Measurements from ENCODE around the gene ARL8B.
"Not testable (repeated sequence)": the region's sequence is repeated elsewhere in the genome, so short reads cannot be mapped to it uniquely, and the experiment has no call there.

ARL8B gene

DNA sequence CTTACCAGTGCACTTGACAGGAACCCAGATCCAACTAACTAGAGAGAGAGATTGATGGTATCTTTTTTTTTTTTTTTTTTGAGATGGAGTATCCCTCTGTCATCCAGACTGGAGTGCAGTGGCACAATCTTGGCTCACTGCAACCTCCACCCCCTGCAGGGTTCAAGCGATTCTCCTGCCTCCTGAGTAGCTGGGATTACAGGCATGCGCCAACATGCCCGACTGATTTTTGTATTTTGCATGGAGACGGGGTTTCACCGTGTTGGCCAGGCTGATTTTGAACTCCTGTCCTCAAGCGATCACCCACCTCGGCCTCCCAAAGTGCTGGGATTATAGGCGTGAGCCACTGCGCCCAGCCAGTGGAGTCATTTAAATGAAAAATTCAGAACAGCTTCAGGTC lies 15.7 kb upstream of the ARL8B start:
- H3K4me3 ChIP-seq (ENCODE audit: low read depth, low read length); DNase-seq (ENCODE audit: low read depth): not testable (repeated sequence)

DNA sequence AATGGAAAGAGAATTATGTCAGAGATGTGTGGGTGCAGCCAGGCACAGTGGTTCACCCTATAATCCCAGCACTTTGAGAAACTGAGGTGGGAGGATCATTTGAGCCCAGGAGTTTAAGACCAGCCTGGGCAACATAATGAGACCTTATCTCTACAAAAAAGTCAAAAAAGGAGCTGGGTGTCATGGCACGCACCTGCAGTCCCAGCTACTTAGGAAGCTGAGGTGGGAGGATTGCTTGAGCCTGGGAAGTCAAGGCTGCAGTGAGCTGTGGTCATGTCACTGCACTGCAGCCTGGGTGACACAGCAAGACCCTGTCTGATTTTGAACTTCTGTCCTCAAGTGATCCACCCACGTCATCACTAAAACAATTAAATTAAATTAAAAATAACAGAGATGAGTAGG lies 15.2 kb upstream of the ARL8B start:
- H3K4me3 ChIP-seq (ENCODE audit: low read depth, low read length); DNase-seq (ENCODE audit: low read depth): not testable (repeated sequence)

DNA sequence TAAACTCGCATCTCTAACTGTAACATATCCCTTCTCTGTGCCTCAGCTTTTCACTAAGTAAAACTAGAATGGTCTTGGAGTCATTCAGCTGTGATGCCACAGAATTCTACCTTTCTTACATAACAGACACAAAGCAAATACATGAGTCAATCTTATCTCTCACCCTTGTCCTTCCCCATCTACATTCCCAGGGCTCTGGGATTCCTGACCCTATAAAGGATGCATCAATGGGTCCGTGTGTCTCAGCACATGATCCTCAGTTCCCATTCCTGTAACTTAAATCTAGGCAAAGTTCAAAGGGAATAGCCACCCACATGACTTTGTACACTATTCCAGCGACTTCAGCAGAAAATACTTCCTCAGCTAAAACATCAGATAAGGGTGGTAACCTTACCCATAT lies 11.8 kb upstream of the ARL8B start:
- no peak for DNase-seq (ENCODE audit: low read depth)
- H3K4me3 ChIP-seq (ENCODE audit: low read depth, low read length) = no peak overlapping the region

DNA sequence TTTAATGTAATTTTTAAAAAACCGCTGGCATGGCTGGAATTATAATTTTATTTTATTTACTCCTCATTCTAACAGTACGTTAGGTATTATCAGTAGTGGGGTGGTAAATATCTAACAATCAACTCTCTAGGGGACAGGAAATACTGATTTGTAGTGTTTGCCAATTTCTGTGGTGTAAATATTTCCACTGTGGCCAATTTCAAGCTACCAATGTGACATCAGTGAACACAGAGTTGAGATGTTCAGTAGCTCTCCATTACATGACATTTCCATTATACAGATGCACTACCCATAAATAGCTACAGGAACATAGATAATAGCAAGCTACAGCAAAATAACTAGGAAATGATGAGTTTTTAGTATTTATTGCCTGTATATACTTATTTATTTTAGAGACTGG lies 10.0 kb upstream of the ARL8B start:
- DNase-seq (ENCODE audit: low read depth) = no peak
- H3K4me3 ChIP-seq (ENCODE audit: low read depth, low read length) = no peak overlapping the region

DNA sequence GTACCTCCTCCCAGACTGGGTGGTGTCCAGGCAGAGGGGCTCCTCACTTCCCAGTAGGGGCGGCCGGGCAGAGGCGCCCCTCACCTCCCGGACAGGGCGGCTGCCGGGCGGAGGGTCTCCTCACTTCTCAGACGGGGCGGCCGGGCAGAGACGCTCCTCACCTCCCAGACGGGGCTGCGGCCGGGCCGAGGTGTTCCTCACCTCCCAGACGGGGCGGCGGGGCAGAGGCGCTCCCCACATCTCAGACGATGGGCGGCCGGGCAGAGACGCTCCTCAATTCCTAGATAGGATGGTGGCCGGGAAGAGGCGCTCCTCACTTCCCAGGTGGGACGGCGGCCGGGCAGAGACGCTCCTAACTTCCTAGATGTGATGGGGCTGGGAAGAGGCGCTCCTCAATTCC lies 8.4 kb upstream of the ARL8B start:
- H3K4me3 ChIP-seq (ENCODE audit: low read depth, low read length); DNase-seq (ENCODE audit: low read depth): not testable (repeated sequence)

DNA sequence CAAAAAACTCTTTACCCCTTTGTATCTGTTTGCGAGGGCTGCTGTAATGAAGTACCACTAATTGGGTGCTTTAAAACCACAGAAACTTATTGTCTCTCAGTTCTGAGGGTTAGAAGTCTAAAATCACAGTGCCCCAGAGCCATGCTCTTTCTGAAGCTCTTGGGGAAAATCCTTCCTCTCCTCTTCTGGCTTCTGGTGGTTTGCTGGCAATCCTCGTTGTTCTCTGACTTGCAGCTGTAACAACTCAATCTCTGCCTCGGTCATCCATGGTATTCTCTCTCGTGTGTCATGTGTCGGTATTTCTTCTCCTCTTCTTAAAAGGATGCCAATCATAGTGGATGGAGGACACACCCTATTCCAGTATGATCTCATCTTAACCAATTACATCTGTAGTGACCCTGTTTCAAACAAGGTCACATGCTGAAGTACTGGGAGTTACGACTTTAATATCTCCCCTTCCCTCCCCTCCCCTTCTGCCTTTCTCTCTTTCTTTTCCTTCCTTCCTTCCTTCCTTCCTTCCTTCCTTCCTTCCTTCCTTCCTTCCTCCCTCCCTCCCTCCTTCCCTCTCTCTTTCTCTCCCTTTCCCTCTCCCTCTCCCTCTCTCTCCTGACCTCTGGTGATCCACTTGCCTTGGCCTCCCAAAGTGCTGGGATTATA lies 6.5 kb upstream of the ARL8B start:
- no peak overlapping the region for H3K4me3 ChIP-seq (ENCODE audit: low read depth, low read length)
- DNase-seq (ENCODE audit: low read depth) = no peak

DNA sequence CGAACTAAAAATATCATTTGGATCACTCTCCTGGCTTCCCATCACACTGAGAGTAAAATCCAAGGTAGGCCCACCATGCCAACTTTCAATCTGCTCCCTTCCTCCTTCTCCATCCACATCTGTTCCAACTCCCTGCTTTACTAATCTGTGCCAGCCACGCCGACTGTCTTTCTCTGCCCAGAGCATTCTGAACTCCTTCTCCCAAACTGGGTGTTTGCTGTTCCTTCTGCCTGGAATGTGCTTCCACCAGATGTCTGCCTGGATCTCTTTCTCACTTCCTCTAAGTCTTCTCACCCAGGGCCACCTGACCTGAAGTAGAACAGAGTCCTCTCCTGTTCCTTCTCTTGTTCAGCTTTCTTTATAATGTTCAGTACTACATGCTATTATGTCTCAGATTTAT lies 5.6 kb upstream of the ARL8B start:
- no peak for DNase-seq (ENCODE audit: low read depth)
- H3K4me3 ChIP-seq (ENCODE audit: low read depth, low read length) = no peak overlapping the region

DNA sequence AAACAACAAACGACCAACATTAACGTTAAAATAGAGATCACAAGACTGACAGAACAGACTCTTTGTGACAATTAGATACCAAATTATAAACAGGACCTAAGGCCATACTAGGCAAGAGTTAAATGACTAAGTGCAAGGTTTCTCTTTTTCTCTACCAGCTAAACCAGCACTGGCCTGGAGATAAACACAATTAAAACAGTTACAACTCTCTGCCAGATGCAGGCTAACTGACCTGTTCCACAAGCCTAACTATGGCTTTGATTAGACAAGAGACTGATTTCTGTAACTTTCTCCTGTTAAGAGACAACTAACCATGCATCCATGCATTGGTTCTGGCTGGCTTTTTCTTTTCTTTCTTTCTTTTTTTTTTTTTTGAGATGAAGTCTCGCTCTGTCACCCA lies 1.6 kb upstream of the ARL8B start:
- DNase-seq (ENCODE audit: low read depth) = no peak
- no peak overlapping the region for H3K4me3 ChIP-seq (ENCODE audit: low read depth, low read length)

DNA sequence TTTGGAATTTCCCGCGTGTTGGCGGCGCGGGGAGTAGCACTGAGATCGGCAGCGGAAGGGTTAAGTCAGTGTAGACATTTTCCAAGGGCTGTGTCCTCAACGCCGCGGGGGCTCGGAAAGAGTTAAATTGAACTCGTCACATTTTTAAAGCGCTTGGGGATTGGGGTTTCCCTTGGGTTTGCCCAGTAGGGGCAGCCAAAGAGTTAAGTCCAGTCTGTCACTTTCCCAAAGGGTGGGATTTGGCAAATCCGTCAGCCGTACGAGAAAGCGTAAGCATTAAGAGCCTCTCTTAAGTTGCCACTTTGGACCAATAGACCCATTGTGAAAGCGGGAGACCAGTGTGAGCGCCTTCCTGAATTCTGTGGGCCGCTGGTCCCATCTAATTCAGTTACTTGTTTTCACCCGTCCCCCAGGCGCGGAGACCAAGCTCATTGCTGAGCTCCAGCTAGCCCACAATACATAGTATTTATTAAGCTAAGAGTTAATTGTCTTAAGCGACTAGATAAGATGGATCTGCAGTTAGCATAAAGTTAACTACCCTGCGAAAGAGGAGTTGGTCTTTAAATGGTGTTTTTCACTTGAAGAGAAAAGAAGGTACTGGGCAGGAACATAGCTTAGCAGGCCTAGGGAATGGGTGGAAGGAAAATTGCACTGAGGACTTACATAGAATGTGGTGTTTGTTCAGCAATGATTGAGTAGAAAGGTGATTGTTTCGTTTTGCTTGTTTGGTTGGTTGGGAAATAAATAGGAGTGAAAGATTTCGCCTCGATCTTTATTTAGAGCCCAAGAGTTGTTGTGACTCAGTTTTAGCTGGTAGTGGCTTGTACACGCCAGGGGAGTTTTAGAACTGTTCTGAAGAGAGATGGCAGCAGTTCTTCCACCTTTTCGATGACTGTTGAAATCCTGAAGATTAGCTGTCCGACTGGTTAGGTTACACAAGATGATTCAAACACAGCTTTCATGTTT lies 932 bp downstream of the ARL8B start:
- peak; percentile 42 for DNase-seq (ENCODE audit: low read depth)

DNA sequence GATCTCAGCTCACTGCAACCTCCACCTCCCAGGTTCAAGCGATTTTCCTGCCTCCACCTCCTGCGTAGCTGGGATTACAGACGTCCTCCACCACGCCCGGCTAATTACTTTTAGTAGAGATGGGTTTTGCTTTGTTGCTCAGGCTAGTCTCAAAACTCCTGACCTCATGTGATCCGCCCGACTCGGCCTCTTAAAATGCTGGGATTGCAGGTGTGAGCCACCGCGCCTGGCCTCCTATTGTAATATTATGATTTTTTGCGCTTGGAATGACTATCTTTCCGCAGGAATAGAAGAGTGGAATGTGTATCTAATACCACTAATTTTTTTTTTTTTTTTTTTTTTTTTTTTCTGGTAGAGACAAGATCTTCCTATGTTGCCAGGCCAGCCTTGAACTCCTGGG lies 1.8 kb downstream of the ARL8B start:
- no peak for DNase-seq (ENCODE audit: low read depth)
- peak overlapping the region; percentile 96 for H3K4me3 ChIP-seq (ENCODE audit: low read depth, low read length)

More for the DNA sequence above, 932 bp downstream of the ARL8B start:
- H3K4me3 ChIP-seq (ENCODE audit: low read depth, low read length) = peak overlapping the region; percentile 96

DNA sequence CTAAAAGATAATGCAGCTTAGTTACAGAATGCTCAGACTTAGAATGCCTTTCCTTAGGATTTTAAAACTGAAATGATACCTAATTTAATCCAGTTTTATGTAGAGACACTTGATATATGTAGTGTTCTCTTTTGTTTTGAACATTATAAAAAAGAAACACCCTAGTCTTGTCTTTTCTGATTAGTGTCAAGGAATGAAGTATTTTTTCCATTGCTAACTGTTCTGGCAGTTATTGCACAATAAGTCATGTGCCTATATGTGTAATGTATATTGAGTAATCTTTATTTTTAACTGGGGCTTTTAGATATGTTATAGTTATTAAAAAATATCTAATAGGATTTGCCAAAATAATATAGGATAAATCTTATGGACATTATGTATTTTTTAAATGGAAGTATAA lies 4.5 kb downstream of the ARL8B start:
- no peak for DNase-seq (ENCODE audit: low read depth)
- no peak overlapping the region for H3K4me3 ChIP-seq (ENCODE audit: low read depth, low read length)

DNA sequence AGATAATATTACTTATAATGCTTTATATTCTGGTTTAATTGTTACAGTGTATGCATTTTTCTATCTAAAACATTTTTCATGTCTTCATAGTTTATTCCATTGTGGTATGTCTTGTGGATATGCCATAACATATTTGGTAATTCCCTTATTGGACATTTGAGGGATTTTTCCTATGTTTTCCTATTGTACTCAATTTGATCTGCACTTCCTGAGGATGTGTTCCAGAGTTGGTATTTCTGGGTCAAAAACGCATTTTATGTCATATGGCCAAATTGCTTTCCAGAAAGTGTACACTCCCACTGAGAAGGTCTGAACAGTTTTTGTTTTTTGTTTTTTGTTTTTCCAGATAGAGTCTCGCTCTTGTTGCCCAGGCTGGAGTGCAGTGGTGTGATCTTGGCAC lies 6.8 kb downstream of the ARL8B start:
- DNase-seq (ENCODE audit: low read depth) = no peak
- no peak overlapping the region for H3K4me3 ChIP-seq (ENCODE audit: low read depth, low read length)

DNA sequence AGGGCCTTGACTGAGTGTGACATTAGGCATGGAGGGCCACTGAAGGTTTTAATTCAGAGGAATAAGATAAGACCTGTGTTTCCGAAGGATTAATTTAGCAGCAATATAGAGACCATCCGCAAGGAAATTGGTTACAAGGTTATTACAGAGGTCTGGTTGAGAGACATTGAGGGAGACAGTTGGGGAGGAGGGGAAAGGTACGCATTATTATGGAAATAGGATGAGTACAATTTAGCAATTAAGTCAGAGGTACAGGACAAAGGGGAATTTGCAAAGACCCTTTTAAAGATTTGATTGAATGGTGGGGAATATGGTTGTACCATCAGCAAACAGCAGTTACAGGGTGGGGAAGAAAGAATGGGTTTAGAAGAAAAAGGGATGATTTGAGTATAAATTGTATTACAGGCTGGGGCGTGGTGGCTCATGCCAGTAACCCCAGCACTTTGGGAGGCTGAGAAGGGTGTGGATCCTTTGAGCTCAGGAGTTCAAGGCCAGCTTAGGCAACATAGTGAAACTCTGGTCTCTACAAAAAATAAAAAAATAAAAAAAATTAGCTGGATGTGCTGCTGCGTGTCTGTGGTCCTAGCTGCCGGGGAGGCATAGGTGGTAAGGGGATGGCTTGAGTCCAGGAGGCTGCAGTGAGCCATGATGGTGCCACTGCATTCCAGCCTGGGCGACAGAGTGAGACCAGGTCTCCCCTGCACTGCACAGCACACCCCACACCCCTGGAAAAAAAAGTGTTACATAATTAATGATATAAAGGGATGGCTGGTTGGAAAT lies 11.3 kb downstream of the ARL8B start:
- H3K4me3 ChIP-seq (ENCODE audit: low read depth, low read length) = no peak overlapping the region
- no peak for DNase-seq (ENCODE audit: low read depth)

DNA sequence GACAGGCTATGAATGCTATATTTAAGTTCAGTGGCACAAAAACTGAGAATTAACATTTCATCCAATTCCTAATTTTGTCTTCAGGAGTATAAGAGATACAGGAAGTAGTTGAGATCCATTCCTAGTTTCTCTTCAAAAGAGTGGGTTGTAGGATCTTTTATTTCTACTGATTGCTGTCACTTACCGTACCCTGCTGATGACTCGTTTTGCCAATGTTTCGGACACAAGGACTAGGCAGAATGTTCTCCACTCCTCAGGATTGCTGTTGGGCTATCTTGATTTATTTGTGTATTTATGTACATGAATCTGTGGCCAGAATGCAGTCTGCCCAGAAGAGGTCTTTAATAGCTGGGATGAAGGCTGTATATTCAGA lies 11.9 kb downstream of the ARL8B start:
- DNase-seq (ENCODE audit: low read depth) = no peak

DNA sequence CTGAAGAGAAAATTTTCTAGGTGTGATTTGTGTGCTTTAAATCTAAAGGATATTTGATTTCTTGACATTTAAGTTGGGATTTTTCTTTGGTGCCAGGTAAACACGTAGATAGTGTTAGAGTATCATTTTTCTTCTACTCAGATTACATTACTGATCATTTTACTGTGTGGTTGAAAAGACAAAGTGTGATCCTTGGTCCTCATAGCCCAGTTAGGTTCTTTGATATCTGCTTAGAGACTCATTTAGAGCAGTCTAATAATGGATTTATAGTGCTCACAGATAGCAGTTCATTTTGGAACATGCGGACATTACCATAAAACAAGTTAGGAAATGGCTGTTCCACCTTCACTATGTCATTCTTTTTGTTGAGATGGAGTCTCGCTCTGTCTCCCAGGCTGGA lies 12.4 kb downstream of the ARL8B start:
- H3K4me3 ChIP-seq (ENCODE audit: low read depth, low read length) = no peak overlapping the region
- DNase-seq (ENCODE audit: low read depth) = no peak

More for the DNA sequence above, 11.9 kb downstream of the ARL8B start:
- H3K4me3 ChIP-seq (ENCODE audit: low read depth, low read length) = no peak overlapping the region

DNA sequence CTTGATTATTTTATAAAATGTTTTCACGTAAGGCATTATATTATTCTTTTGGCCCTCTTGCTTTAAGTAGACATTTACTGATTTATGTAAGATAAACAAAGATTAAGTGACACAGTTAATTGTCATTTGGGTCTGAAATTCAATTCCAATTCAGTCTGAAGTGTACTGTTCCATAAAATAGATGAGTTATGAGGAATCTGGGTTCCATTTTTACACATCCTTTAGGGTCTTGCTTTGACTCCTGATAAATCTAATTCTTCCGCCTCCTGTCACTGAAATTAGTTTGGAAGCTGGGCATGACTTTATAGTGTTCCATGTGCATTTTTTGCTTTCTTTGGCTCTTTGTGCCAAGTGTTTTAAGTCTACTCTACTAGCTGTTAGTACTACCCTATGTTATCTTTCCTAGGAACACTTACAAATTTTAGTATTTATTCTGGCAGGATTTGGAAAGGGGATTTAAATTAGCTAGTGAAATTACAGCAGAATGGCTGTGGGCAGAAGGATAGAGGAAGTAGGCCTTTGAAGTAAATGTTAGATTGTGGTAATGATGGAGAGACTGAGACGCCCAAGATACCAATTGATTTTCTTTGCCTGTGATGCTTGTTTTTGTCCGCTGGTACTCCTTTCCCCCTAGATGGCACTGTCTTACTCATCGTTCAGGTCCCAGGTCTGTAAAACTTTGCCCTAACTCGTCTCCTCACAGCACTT lies 14.3 kb downstream of the ARL8B start:
- DNase-seq (ENCODE audit: low read depth) = no peak
- H3K4me3 ChIP-seq (ENCODE audit: low read depth, low read length) = no peak overlapping the region

DNA sequence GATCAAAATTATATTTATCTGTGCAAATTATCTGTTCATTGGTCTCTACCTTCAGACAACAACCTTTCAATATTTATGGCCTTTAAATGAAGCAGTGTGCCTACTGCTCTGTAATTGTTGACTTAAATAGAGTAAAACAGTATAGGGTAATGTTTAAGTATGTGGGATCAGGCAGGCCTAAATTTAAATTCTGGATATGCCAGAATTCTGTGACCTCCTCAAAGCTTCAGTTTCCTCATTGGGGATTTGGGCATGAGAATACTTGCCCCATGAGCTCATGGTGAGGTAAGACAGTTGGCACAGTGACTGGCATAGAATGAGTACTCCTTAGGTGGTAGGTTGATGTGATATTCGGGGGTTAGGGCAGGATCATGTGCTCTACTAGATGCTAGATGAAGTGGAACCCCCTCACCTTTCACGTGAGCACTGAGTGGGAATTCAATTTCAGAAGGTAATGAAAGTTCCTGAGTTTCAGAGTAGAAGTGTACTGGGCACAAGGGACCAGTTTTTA lies 14.9 kb downstream of the ARL8B start:
- H3K4me3 ChIP-seq (ENCODE audit: low read depth, low read length) = no peak overlapping the region
- DNase-seq (ENCODE audit: low read depth) = no peak

DNA sequence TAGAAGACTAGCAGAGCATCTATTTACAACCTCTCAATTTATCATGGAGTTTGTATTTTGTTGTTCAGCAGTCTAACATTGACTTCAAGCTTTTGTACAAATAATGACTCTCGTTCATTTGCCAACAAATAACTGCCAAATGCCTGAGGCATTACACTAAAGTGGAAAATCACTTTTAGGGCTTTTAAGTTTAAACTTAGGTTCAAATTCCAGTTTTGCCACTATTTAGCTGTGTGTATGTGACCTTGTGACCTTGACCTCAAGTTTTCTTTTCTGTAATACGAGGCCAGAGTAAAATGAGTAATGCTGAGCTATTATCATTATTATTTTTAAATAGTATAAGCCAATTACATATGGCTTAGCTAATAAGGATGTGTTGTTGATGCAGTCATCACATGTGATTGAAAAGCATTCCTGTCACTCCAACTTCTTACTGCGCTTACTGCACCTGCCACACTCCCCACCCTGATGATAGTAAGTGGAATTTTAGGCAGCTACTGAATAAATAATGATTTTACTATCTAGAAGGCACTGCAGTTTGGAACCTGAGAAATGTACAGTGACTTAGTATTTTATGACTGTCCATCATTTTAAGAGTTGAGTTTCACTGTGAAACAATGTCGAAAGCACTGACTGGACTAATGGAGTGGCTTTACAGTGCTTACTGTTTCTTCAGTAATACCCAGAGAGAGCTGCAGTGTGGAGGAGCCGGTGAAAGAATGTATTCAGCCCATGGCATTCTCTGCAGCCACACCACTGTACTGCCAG lies 16.3 kb downstream of the ARL8B start:
- no peak for DNase-seq (ENCODE audit: low read depth)
- no peak overlapping the region for H3K4me3 ChIP-seq (ENCODE audit: low read depth, low read length)

DNA sequence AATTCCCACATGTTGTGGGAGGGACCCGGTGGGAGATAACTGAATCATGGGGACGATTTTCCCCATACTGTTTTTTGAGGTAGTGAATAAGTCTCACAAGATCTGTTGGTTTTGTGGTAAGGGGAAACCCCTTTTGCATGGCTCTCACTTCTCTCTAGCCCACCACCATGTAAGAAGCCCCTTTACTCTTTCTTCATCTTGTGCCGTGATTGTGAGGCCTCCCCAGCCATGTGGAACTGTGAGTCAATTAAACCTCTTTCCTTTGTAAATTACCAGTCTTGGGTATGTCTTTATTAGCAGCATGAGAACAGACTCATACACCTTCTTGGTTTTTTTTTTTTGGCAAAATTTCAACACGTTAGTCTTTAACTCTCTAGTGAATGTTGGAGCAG lies 18.1 kb downstream of the ARL8B start:
- no peak for DNase-seq (ENCODE audit: low read depth)

More for the DNA sequence above, 18.1 kb downstream of the ARL8B start:
- H3K4me3 ChIP-seq (ENCODE audit: low read depth, low read length) = no peak overlapping the region
